ENCODE data around the gene XIRP2. TPM values are rescaled to one million over a fixed set of nuclear protein-coding genes. Genes with fewer than 3 reads are reported as not detected.
"Not testable (repeated sequence)": the region's sequence is repeated elsewhere in the genome, so short reads cannot be mapped to it uniquely, and the experiment has no call there.

Gene XIRP2
- total and polyA plus RNA-seq, 2 of the 8 experiments (the other 6 are each of a cell fraction or from before 2014, with no cell fraction given): 0.11 TPM; not detected in 1

DNA sequence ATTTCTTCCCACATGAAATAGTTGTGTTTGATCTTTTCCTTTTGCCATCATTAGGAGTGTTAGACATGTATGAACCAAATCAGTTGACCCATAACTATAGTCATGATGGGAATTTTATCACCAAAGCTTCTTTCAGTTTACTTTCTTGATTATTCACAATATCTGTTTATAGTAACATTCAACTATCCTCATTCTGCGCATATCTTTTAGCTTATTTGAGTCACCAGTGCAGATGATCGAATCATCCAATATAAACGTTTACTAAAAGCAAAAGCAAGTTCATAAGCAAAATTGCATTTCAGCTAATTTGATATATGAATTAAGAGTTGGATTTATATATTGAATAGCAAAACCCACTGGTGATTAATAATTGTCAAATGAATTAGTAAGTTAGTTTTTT lies 216.4 kb downstream of the XIRP2 start:
- Histone ChIP-seq H3K79me2 (ENCODE audit: control insufficient read depth in 1 of 2, insufficient read depth in 2 of 2, low read length in 2 of 2) (no peaks in the 10 kb centered on the region), H3K18ac (ENCODE audit: extremely low read depth, low read length) (no peak overlapping the region), H4K5ac (ENCODE audit: insufficient read length, low read depth, low read length) (no peak overlapping the region), H3K9me3 (ENCODE audit: insufficient read depth in 2 of 2, low read depth in 1 of 2, low read length in 1 of 2) (0 out of 4 replicates have a peak, but pooled peaks cover 0 to 2% of the 10 kb centered on the region in 2 experiments), H2AK5ac (ENCODE audit: low read depth, low read length) (no peak overlapping the region), H3K4ac (replicated peaks; ENCODE audit: insufficient read length, low read depth, low read length) (no peak overlapping the region), H3K4me3 (ENCODE audit: extremely low read depth in 1 of 4, insufficient read depth in 2 of 4, low read depth in 3 of 4, low read length in 4 of 4) (no peak overlapping the region), H3K79me1 (ENCODE audit: low read depth, low read length) (no peaks in the 10 kb centered on the region), H3K27me3 (replicated peaks in 1 of 4; ENCODE audit: control insufficient read depth in 3 of 4, extremely low read depth in 1 of 4, insufficient read depth in 3 of 4, low read length in 3 of 4) (no peaks in the 10 kb centered on the region), H4K91ac (replicated peaks; ENCODE audit: insufficient read length, low read length) (no peak overlapping the region), H2BK120ac (replicated peaks; ENCODE audit: low read depth, low read length) (no peak overlapping the region), H3K56ac (replicated peaks; ENCODE audit: insufficient read length, low read depth, low read length) (no peak overlapping the region), H2BK15ac (ENCODE audit: low read length) (no peak overlapping the region), H2AFZ (ENCODE audit: low read length) (no peak overlapping the region), H3K9ac (replicated peaks in 1 of 4; ENCODE audit: extremely low read depth in 1 of 4, low read depth in 3 of 4, low read length in 3 of 4) (no peak overlapping the region), H4K20me1 (replicated peaks in 1 of 2; ENCODE audit: control insufficient read depth in 1 of 2, insufficient read depth in 2 of 2, low read length in 2 of 2) (no peaks in the 10 kb centered on the region), H2BK12ac (ENCODE audit: low read depth, low read length) (no peak overlapping the region), H3K27ac (ENCODE audit: low read depth, low read length) (no peak overlapping the region), H2BK5ac (ENCODE audit: low read depth, low read length) (no peak overlapping the region), H3K4me2 (ENCODE audit: insufficient read depth in 1 of 2, low read depth in 2 of 2, low read length in 2 of 2) (no peak overlapping the region), H2BK20ac (ENCODE audit: low read length) (no peak overlapping the region), H3K4me1 (replicated peaks in 1 of 4; ENCODE audit: control insufficient read depth in 3 of 4, insufficient read depth in 4 of 4, low read length in 3 of 4) (no peaks in the 10 kb centered on the region), H4K8ac (ENCODE audit: extremely low read depth, insufficient read depth, low read length) (no peak overlapping the region), H3K14ac (ENCODE audit: insufficient read length) (no peak overlapping the region), H3K36me3 (ENCODE audit: control insufficient read depth in 2 of 4, insufficient read depth in 4 of 4, low read length in 3 of 4) (no peaks in the 10 kb centered on the region), H3K23me2 (ENCODE audit: low read depth, low read length) (peaks cover 2% of the 10 kb centered on the region; the same call in 1 of the 2 replicates), H3K23ac (ENCODE audit: insufficient read length) (no peak overlapping the region)
- 87% methylated on average over 3 of the region's 3 CpGs; no CpG with 5 or more reads in 1 of the 2 experiments for WGBS, 2 experiments (ENCODE audit: extremely low coverage in 1 of 2, insufficient coverage in 1 of 2, insufficient read length in 1 of 2, insufficient replicate concordance in 2 of 2, low coverage in 1 of 2, low lambda C conversion rate in 2 of 2, missing lambda C conversion rate in 1 of 2)
- FAIRE-seq (no peak), DNase-seq (ENCODE audit: low read depth in 1 of 2, low spot score in 2 of 2) (no peak)
- TF ChIP-seq, protein P1, sequence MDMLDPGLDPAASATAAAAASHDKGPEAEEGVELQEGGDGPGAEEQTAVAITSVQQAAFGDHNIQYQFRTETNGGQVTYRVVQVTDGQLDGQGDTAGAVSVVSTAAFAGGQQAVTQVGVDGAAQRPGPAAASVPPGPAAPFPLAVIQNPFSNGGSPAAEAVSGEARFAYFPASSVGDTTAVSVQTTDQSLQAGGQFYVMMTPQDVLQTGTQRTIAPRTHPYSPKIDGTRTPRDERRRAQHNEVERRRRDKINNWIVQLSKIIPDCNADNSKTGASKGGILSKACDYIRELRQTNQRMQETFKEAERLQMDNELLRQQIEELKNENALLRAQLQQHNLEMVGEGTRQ (IDR thresholded peaks at IDR 0.05; ENCODE audit: low read length): no peak
- no peak for TF ChIP-seq SIRT6 (IDR thresholded peaks at IDR 0.05; ENCODE audit: low read length)
- CTCF ChIA-PET (ENCODE audit: partially characterized antibody): no interaction called here
- POLR2A ChIA-PET (ENCODE audit: partially characterized antibody): no interaction called here

DNA sequence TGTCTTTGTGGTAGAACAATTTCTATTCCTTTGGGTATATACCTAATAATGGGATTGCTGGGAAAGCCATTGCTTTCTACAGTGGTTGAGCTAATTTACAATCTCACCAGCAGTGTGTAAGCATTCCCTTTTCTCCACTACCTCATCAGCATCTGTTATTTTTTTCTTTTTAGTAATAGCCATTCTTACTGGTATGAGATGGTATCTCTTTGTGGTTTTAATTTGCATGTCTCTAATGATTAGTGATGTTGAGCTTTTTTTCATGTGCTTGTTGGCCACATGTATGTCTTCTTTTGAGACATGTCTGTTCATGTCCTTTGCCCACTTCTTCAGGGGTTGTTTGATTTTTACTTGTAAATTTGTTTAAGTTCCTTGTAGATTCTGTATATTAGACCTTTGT lies 221.4 kb downstream of the XIRP2 start:
- H3K27me3 ChIP-seq (replicated peaks in 1 of 4; ENCODE audit: control insufficient read depth in 3 of 4, extremely low read depth in 1 of 4, insufficient read depth in 3 of 4, low read length in 3 of 4); H2BK20ac ChIP-seq (ENCODE audit: low read length); H3K4me1 ChIP-seq (replicated peaks in 1 of 4; ENCODE audit: control insufficient read depth in 3 of 4, insufficient read depth in 4 of 4, low read length in 3 of 4); H3K14ac ChIP-seq (ENCODE audit: insufficient read length); H3K27ac ChIP-seq (ENCODE audit: low read depth, low read length); H2AFZ ChIP-seq (ENCODE audit: low read length); H3K23me2 ChIP-seq (ENCODE audit: low read depth, low read length); H2BK12ac ChIP-seq (ENCODE audit: low read depth, low read length); DNase-seq (ENCODE audit: low read depth in 1 of 2, low spot score in 2 of 2); H3K79me1 ChIP-seq (ENCODE audit: low read depth, low read length); H4K91ac ChIP-seq (replicated peaks; ENCODE audit: insufficient read length, low read length); H4K20me1 ChIP-seq (replicated peaks in 1 of 2; ENCODE audit: control insufficient read depth in 1 of 2, insufficient read depth in 2 of 2, low read length in 2 of 2); H2BK15ac ChIP-seq (ENCODE audit: low read length); POLR2A ChIA-PET (ENCODE audit: partially characterized antibody); H3K23ac ChIP-seq (ENCODE audit: insufficient read length); H4K5ac ChIP-seq (ENCODE audit: insufficient read length, low read depth, low read length); H4K8ac ChIP-seq (ENCODE audit: extremely low read depth, insufficient read depth, low read length); FAIRE-seq; H3K9ac ChIP-seq (replicated peaks in 1 of 4; ENCODE audit: extremely low read depth in 1 of 4, low read depth in 3 of 4, low read length in 3 of 4); H3K79me2 ChIP-seq (ENCODE audit: control insufficient read depth in 1 of 2, insufficient read depth in 2 of 2, low read length in 2 of 2); H3K36me3 ChIP-seq (ENCODE audit: control insufficient read depth in 2 of 4, insufficient read depth in 4 of 4, low read length in 3 of 4); H3K18ac ChIP-seq (ENCODE audit: extremely low read depth, low read length); H3K9me3 ChIP-seq (ENCODE audit: insufficient read depth in 2 of 2, low read depth in 1 of 2, low read length in 1 of 2); H2BK120ac ChIP-seq (replicated peaks; ENCODE audit: low read depth, low read length); H2BK5ac ChIP-seq (ENCODE audit: low read depth, low read length); H3K56ac ChIP-seq (replicated peaks; ENCODE audit: insufficient read length, low read depth, low read length); H3K4ac ChIP-seq (replicated peaks; ENCODE audit: insufficient read length, low read depth, low read length); H3K4me3 ChIP-seq (ENCODE audit: extremely low read depth in 1 of 4, insufficient read depth in 2 of 4, low read depth in 3 of 4, low read length in 4 of 4); H3K4me2 ChIP-seq (ENCODE audit: insufficient read depth in 1 of 2, low read depth in 2 of 2, low read length in 2 of 2); H2AK5ac ChIP-seq (ENCODE audit: low read depth, low read length): not testable (repeated sequence)
- CTCF ChIA-PET (ENCODE audit: partially characterized antibody): interaction anchor here (0.8 kb wide), 1 partner anchor 213 kb away, joined by 3 read pairs; no protein-coding TSS in a partner anchor

Data from H1 (cell line).